HepG2 (cell line): ENCODE measurements around the gene MED9. TPM values are rescaled to one million over a fixed set of nuclear protein-coding genes. Genes with fewer than 3 reads are reported as not detected.

Experiments used
- AHDC1 ChIP-seq: sonication (generic); formaldehyde crosslinking; IDR thresholded peaks from 2 replicates; pipeline ENCODE4 v1.5.1; 2020; ENCODE audit warnings: mild to moderate bottlenecking, missing genetic modification reagents, borderline replicate concordance
- ATF1 ChIP-seq: IDR thresholded peaks from 2 replicates; pipeline ENCODE4 v1.6.1; 2016; ENCODE audit warnings: mild to moderate bottlenecking, control low read depth
- DMTF1 ChIP-seq: sonication (generic); formaldehyde crosslinking; IDR thresholded peaks from 2 replicates; pipeline ENCODE4 v1.4.0; 2020; ENCODE audit warnings: mild to moderate bottlenecking, missing genetic modification reagents
- ESRRA ChIP-seq: sonication (generic); formaldehyde crosslinking; IDR thresholded peaks from 2 replicates; pipeline ENCODE4 v1.5.1; 2020; ENCODE audit warnings: mild to moderate bottlenecking, low read depth, missing genetic modification reagents
- GABPA ChIP-seq, 2 experiments: IDR thresholded peaks; 2 replicates each; pipeline ENCODE4 v1.6.1; 2011 to 2016; ENCODE audit warnings: low read depth in 2 of 2, low read length in 1 of 2, missing biosample characterization in 1 of 2, missing genetic modification characterization in 1 of 2
- MTA1 ChIP-seq: sonication (generic); formaldehyde crosslinking; IDR thresholded peaks from 2 replicates; pipeline ENCODE4 v1.4.0; 2020; ENCODE audit warnings: missing genetic modification reagents, mild to moderate bottlenecking, borderline replicate concordance
- NR0B2 ChIP-seq: sonication (generic); formaldehyde crosslinking; IDR thresholded peaks from 2 replicates; pipeline ENCODE4 v1.4.0; 2020; ENCODE audit warnings: mild to moderate bottlenecking, missing genetic modification reagents
- NR2F1 ChIP-seq, 2 experiments: fragments of 450-650 bp in 1 of 2; formaldehyde crosslinking in 1 of 2; IDR thresholded peaks; 2 replicates each; pipeline versions ENCODE4 v1.5.0 to v1.6.1; 2016 to 2020; ENCODE audit warnings: mild to moderate bottlenecking in 1 of 2, missing compliant biosample characterization in 1 of 2, missing genetic modification reagents in 1 of 2, moderate library complexity in 1 of 2
- ZNF232 ChIP-seq: sonication (generic); formaldehyde crosslinking; IDR thresholded peaks from 2 replicates; pipeline ENCODE4 v1.4.0; 2020; ENCODE audit warnings: missing genetic modification reagents, borderline replicate concordance
- ZNF350 ChIP-seq: sonication (generic); formaldehyde crosslinking; IDR thresholded peaks from 2 replicates; pipeline ENCODE4 v1.4.0; 2020; ENCODE audit warnings: mild to moderate bottlenecking, low read depth, missing genetic modification reagents, borderline replicate concordance
- ZNF530 ChIP-seq: sonication (generic); formaldehyde crosslinking; IDR thresholded peaks from 2 replicates; pipeline ENCODE4 v1.5.0; 2020; ENCODE audit warnings: low read depth, mild to moderate bottlenecking, missing genetic modification reagents
- ZNF790 ChIP-seq: sonication (generic); formaldehyde crosslinking; IDR thresholded peaks from 2 replicates; pipeline ENCODE4 v1.8.0; 2022; ENCODE audit warnings: missing genetic modification reagents, mild to moderate bottlenecking, borderline replicate concordance
- polyA plus RNA-seq, 8 experiments: library from polyadenylated mRNA; depleted of rRNA in 3 of 8; stranded (reverse) in 7 of 8; unstranded in 1 of 8; fragments of >200 nt; fragmentation: Illumina TruSeq in 4 of 8; extraction: Trizol in 4 of 8; gene quantifications; 2 replicates each; pipeline versions ENCODE4 v1.2.1 to v1.2.3, GENCODE V29; 2011 to 2016; ENCODE audit warnings: low read depth in 4 of 8, missing spikeins in 1 of 8, mixed read lengths in 1 of 8; ENCODE audit not compliant: insufficient read depth in 1 of 8
- total RNA-seq, 5 experiments: library from RNA; depleted of rRNA; stranded (reverse); fragments of >200 nt; fragmentation: Illumina TruSeq; extraction: Trizol; gene quantifications; 2 replicates each; pipeline ENCODE4 v1.2.3, GENCODE V29; 2016; ENCODE audit warnings: low read depth in 1 of 5
- TF ChIP-seq, protein P1 (sequence below): sonication (generic); formaldehyde crosslinking; IDR thresholded peaks from 2 replicates; pipeline ENCODE4 v1.5.0; 2020; ENCODE audit warnings: mild to moderate bottlenecking, missing genetic modification reagents, borderline replicate concordance

Gene MED9
- total and polyA plus RNA-seq, 2 of the 13 experiments (the other 11 are each of a cell fraction or from before 2014, with no cell fraction given), result 11.9 to 15.1 TPM

- TF ChIP-seq ESRRA (peak; percentile 70), ZNF530 (CRISPR knock-in tag) (no peak), NR0B2 (no peak), ZNF790 (CRISPR knock-in tag) (no peak), MTA1 (CRISPR knock-in tag) (peak; percentile 60; the same call in 1 of the 2 replicates), ZNF232 (peak; percentile 63; the same call in 1 of the 2 replicates), ZNF350 (CRISPR knock-in tag) (peak; percentile 57; the same call in 1 of the 2 replicates), ATF1 (peak; percentile 73), AHDC1 (CRISPR knock-in tag) (peak; percentile 94; the same call in 1 of the 2 replicates), DMTF1 (CRISPR knock-in tag) (0 out of 2 replicates have a peak, but pooled peaks have one; percentile 37), NR2F1 (CRISPR knock-in tag; IDR thresholded peaks at IDR 0.05) (peak; percentile 78 to 86), GABPA (IDR thresholded peaks at IDR 0.05; ENCODE audit: low read depth, low read length) (no peak), GABPA (CRISPR knock-in tag; IDR thresholded peaks at IDR 0.05; ENCODE audit: low read depth) (peak; percentile 85)
- TF ChIP-seq, protein P1, sequence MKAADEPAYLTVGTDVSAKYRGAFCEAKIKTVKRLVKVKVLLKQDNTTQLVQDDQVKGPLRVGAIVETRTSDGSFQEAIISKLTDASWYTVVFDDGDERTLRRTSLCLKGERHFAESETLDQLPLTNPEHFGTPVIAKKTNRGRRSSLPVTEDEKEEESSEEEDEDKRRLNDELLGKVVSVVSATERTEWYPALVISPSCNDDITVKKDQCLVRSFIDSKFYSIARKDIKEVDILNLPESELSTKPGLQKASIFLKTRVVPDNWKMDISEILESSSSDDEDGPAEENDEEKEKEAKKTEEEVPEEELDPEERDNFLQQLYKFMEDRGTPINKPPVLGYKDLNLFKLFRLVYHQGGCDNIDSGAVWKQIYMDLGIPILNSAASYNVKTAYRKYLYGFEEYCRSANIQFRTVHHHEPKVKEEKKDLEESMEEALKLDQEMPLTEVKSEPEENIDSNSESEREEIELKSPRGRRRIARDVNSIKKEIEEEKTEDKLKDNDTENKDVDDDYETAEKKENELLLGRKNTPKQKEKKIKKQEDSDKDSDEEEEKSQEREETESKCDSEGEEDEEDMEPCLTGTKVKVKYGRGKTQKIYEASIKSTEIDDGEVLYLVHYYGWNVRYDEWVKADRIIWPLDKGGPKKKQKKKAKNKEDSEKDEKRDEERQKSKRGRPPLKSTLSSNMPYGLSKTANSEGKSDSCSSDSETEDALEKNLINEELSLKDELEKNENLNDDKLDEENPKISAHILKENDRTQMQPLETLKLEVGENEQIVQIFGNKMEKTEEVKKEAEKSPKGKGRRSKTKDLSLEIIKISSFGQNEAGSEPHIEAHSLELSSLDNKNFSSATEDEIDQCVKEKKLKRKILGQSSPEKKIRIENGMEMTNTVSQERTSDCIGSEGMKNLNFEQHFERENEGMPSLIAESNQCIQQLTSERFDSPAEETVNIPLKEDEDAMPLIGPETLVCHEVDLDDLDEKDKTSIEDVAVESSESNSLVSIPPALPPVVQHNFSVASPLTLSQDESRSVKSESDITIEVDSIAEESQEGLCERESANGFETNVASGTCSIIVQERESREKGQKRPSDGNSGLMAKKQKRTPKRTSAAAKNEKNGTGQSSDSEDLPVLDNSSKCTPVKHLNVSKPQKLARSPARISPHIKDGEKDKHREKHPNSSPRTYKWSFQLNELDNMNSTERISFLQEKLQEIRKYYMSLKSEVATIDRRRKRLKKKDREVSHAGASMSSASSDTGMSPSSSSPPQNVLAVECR (CRISPR knock-in tag), result peak; percentile 75
Measured at GRCh38 chr17:17445925-17446665, 30.7 kb upstream of the MED9 start (continued).
